K562 (cell line): Measurements from ENCODE around the gene MRPS31. TPM values are rescaled to one million over a fixed set of nuclear protein-coding genes. Genes with fewer than 3 reads are reported as not detected.

Experiments
- DDX20 ChIP-seq: fragments of 450-650 bp; IDR thresholded peaks from 2 replicates; pipeline ENCODE4 v1.6.1; 2016; ENCODE audit warnings: missing genetic modification characterization, low read depth, mild to moderate bottlenecking, missing compliant biosample characterization, moderate library complexity
- DEAF1 ChIP-seq: fragments of 450-650 bp; formaldehyde crosslinking; IDR thresholded peaks from 2 replicates; pipeline ENCODE4 v1.4.0; 2020; ENCODE audit warnings: mild to moderate bottlenecking, moderate library complexity
- ETS1 ChIP-seq: conservative IDR thresholded peaks from 2 replicates; pipeline ENCODE4 v1.6.1; 2011; ENCODE audit warnings: low read depth, mild to moderate bottlenecking, low read length; ENCODE audit not compliant: control insufficient read depth
- ETS2 ChIP-seq: IDR thresholded peaks from 2 replicates; pipeline ENCODE4 v1.6.1; 2016; ENCODE audit warnings: borderline replicate concordance, missing genetic modification characterization, mild to moderate bottlenecking, moderate library complexity, missing compliant biosample characterization; ENCODE audit not compliant: poor library complexity, severe bottlenecking
- HMBOX1 ChIP-seq: sonication (generic); IDR thresholded peaks from 2 replicates; pipeline ENCODE4 v1.6.1; 2016
- KLF16 ChIP-seq: IDR thresholded peaks from 2 replicates; pipeline ENCODE4 v1.6.1; 2016; ENCODE audit warnings: antibody characterized with exemption
- MAFK ChIP-seq: IDR thresholded peaks from 2 replicates; pipeline ENCODE4 v1.6.1; 2011; ENCODE audit warnings: low read length, improper control_type of control experiment
- MLLT1 ChIP-seq, 2 experiments: fragments of 450-650 bp; IDR thresholded peaks; 2 replicates each; pipeline ENCODE4 v1.6.1; 2016
- NFIC ChIP-seq: fragments of 450-650 bp; IDR thresholded peaks from 2 replicates; pipeline ENCODE4 v1.6.1; 2017; ENCODE audit warnings: mild to moderate bottlenecking, inconsistent platforms
- PML ChIP-seq: IDR thresholded peaks from 2 replicates; pipeline ENCODE4 v1.6.1; 2012; ENCODE audit warnings: low read length, inconsistent platforms
- POLR3A ChIP-seq: IDR thresholded peaks from 2 replicates; pipeline ENCODE4 v1.6.1; 2011; ENCODE audit warnings: borderline replicate concordance, mild to moderate bottlenecking, moderate library complexity; ENCODE audit not compliant: insufficient read length, insufficient read depth; ENCODE audit errors: extremely low read depth
- PPARD ChIP-seq: fragments of 250-450 bp; sonication (Bioruptor Pico); IDR thresholded peaks from 2 replicates; pipeline ENCODE4 v1.8.0; 2022; ENCODE audit warnings: inconsistent platforms, mild to moderate bottlenecking, moderate library complexity
- RAD51 ChIP-seq: fragments of 450-650 bp; IDR thresholded peaks from 2 replicates; pipeline ENCODE4 v1.7.1; 2016; ENCODE audit warnings: low read depth, mild to moderate bottlenecking, borderline replicate concordance
- RBM22 ChIP-seq: fragments of 200-400 bp; formaldehyde crosslinking; IDR thresholded peaks from 2 replicates; pipeline ENCODE4 v1.6.1; 2018; ENCODE audit warnings: low read length, low read depth; ENCODE audit not compliant: poor library complexity, severe bottlenecking
- SNAPC5 ChIP-seq: fragments of 250-450 bp; sonication (Bioruptor Pico); IDR thresholded peaks from 2 replicates; pipeline ENCODE4 v1.8.0; 2021; ENCODE audit warnings: moderate library complexity, mild to moderate bottlenecking, inconsistent platforms
- TAF1 ChIP-seq: IDR thresholded peaks from 2 replicates; pipeline ENCODE4 v1.6.1; 2011; ENCODE audit warnings: mild to moderate bottlenecking, low read length, moderate library complexity; ENCODE audit not compliant: insufficient read depth, control insufficient read depth, severe bottlenecking; ENCODE audit errors: extremely low read depth
- TAF7 ChIP-seq: fragments of 450-650 bp; IDR thresholded peaks from 2 replicates; pipeline ENCODE4 v1.6.1; 2016; ENCODE audit warnings: missing genetic modification characterization, missing compliant biosample characterization
- ZFP30 ChIP-seq: fragments of 250-450 bp; sonication (Bioruptor Pico); IDR thresholded peaks from 2 replicates; pipeline ENCODE4 v1.8.0; 2022; ENCODE audit warnings: moderate library complexity, mild to moderate bottlenecking, inconsistent platforms, borderline replicate concordance
- ZFPM2 ChIP-seq: fragments of 250-450 bp; sonication (Bioruptor Pico); IDR thresholded peaks from 2 replicates; pipeline ENCODE4 v1.5.1; 2022; ENCODE audit warnings: mild to moderate bottlenecking
- ZNF124 ChIP-seq: sonication (generic); formaldehyde crosslinking; IDR thresholded peaks from 2 replicates; pipeline ENCODE4 v1.8.1; 2022; ENCODE audit warnings: missing genetic modification reagents
- ZNF239 ChIP-seq: fragments of 250-450 bp; sonication (Bioruptor Pico); IDR thresholded peaks from 2 replicates; pipeline ENCODE4 v1.4.0; 2020; ENCODE audit warnings: mild to moderate bottlenecking
- ZNF24 ChIP-seq: fragments of 450-650 bp; IDR thresholded peaks from 2 replicates; pipeline ENCODE4 v1.6.1; 2016
- ZNF41 ChIP-seq: fragments of 250-450 bp; sonication (Bioruptor Pico); conservative IDR thresholded peaks from 2 replicates; pipeline ENCODE4 v1.4.0; 2020; ENCODE audit warnings: mild to moderate bottlenecking
- polyA plus RNA-seq, 8 experiments: library from polyadenylated mRNA; depleted of rRNA in 4 of 8; stranded (reverse) in 5 of 8; unstranded in 3 of 8; fragments of >200 nt; fragmentation: Nextera tagmentation in 2 of 8; fragmentation: Illumina TruSeq in 1 of 8; extraction: Ambion mirVana in 2 of 8; extraction: Trizol in 1 of 8; gene quantifications; 2 replicates each; pipeline versions ENCODE4 v1.2.1 to v1.2.3, GENCODE V29; 2011 to 2014; ENCODE audit warnings: inconsistent platforms in 1 of 8, missing spikeins in 1 of 8
- total RNA-seq, 7 experiments: library from RNA; depleted of rRNA in 6 of 7; stranded (reverse); fragments of >200 nt in 6 of 7; fragmentation: Illumina TruSeq in 2 of 7; extraction: Trizol in 2 of 7; gene quantifications; 2 replicates each; pipeline versions ENCODE4 v1.2.1 to v1.2.3, GENCODE V29; 2011 to 2021; ENCODE audit warnings: low replicate concordance in 1 of 7

MRPS31 gene
- total and polyA plus RNA-seq, 9 of the 15 experiments (the other 6 are each of a cell fraction or from before 2014, with no cell fraction given) = 20.3 to 57.8 (median 37.1) TPM

- TF ChIP-seq PPARD = no peak
- no peak for TF ChIP-seq SNAPC5 (CRISPR knock-in tag)
- no peak for TF ChIP-seq ZFP30 (CRISPR knock-in tag)
- TF ChIP-seq DDX20 (tag) = no peak
- TF ChIP-seq DEAF1 (CRISPR knock-in tag) = no peak
- TF ChIP-seq NFIC = peak; percentile 61
- TF ChIP-seq ZNF124 (CRISPR knock-in tag) = no peak
- 0 out of 2 replicates have a peak, but pooled peaks have one; percentile 32 for TF ChIP-seq HMBOX1
- TF ChIP-seq RBM22 = no peak
- no peak for TF ChIP-seq POLR3A
- TF ChIP-seq RAD51 = no peak
- TF ChIP-seq ZNF41 (CRISPR knock-in tag) = no peak
- no peak for TF ChIP-seq ETS2 (tag)
- TF ChIP-seq MLLT1 (IDR thresholded peaks at IDR 0.05) = 0 out of 4 replicates have a peak, but pooled peaks of 1 of the 2 experiments have one; percentile 27
- TF ChIP-seq TAF7 = peak; percentile 61
- TF ChIP-seq ETS1 = peak; percentile 73; the same call in 1 of the 2 replicates
- TF ChIP-seq ZFPM2 (CRISPR knock-in tag) = no peak
- no peak for TF ChIP-seq MAFK
- TF ChIP-seq ZNF24 = peak; percentile 83
- TF ChIP-seq TAF1 = peak; percentile 87
- 0 out of 2 replicates have a peak, but pooled peaks have one; percentile 29 for TF ChIP-seq ZNF239 (CRISPR knock-in tag)
- TF ChIP-seq PML = peak; percentile 67; the same call in 1 of the 2 replicates
- TF ChIP-seq KLF16 = no peak
These were observed at the start of gene MRPS31 (continued) for GRCh38 chr13:40770934-40771618.
